ENCODE results near the gene PKIG.
"Not testable (repeated sequence)": the region's sequence is repeated elsewhere in the genome, so short reads cannot be mapped to it uniquely, and the experiment has no call there.

PKIG gene

DNA sequence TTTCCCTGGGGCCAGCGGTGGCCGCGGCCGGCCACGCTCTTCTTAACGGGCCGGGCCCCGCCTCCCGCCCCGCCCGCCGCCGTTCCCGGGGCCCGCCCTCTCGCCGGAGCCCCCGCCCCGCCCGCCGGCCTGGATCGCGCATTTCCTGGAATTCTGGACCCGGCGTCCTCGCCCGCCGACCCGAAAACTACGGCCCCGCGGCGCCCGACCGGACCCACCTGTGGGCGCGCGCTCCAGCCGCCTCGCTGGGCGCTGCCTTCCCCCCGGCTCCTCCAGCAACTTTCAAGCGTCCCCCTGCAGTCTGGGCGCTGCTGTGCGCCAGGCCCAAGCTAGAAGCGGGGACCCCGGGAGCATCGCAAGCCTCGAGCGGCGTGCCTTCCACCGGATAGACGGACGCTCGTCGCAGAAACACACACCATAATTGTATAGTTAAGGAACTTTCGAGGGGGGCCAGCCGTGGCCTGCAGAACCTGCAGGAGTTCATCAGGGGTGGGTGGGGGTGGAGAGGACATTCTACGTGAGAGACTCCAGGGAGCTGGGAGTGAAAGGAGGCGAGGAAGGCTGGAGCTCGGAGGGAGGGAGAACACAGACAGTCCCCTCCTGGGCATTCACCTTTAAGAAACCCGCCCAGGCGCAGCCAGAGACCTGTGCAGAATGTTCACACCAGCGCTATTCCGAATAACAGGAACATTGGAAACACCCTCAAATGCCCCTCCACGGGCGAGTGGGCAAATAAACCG lies 69.5 kb downstream of the PKIG start, which contains the start of gene ADA:
TSS of gene ADA (minus strand) at position 16 of the 740 bp plus-strand sequence. CDS start 92 bp downstream, outside the sequence.
- in situ Hi-C loops (cut with HindIII; ENCODE audit: low sequenced_read_pairs) = no loop called here

DNA sequence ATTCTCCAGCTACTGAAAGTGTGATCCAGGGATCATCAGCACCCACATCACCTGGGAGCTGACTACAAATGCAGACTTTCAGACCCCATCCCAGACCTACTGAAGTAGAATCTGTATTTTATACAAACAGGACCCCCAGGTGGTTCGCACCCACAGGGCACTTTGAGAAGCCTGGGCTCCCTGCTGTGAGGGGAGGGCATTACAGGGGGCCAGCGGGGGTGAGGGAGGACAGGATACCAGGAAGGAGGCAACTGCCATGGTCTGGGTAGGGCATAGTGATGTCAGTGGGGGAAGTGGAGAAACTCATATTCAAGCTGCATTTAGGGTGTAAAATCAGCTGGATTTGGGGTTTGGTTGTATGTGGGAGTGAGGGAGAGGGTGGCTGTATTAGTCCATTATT lies 71.2 kb downstream of the PKIG start:
- in situ Hi-C loops (cut with HindIII; ENCODE audit: low sequenced_read_pairs) = no loop called here

DNA sequence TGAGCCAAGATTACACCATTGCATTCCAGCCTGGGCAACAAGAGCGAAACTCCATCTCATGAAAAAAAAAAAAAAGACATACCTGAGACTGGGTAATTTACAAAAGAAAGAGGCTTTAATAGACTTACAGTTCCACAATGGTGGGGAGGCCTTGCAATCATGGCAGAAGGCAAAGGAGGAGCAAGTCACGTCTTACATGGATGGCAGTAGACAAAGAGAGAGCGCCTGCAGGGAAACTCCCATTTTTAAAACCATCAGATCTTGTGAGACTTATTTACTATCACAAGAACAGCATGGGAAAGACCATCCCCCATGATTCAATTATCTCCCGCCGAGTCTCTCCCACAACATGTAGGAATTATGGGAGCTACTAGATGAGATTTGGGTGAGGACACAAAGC lies 71.8 kb downstream of the PKIG start:
- in situ Hi-C loops (cut with HindIII; ENCODE audit: low sequenced_read_pairs) = not testable (repeated sequence)

DNA sequence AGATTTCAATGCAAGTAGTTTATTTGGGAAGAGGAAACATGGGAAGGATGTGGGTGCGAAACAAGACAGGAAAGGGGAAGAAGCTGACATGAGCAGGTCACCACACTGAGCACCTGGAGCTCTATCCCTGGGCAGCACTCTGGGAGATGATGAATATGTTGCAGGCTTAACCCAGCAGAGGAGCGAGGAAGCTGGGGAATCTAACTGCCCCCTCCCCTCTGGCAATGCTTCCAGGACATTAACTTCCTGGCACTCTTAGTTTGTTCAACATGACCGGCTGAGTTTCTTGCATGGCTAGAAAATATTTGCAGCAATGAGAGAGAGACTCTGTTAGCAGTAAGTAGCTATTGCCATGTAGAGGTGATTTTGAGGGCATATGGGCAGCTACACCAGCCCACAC lies 74.1 kb downstream of the PKIG start:
- in situ Hi-C loops (cut with HindIII; ENCODE audit: low sequenced_read_pairs) = no loop called here

DNA sequence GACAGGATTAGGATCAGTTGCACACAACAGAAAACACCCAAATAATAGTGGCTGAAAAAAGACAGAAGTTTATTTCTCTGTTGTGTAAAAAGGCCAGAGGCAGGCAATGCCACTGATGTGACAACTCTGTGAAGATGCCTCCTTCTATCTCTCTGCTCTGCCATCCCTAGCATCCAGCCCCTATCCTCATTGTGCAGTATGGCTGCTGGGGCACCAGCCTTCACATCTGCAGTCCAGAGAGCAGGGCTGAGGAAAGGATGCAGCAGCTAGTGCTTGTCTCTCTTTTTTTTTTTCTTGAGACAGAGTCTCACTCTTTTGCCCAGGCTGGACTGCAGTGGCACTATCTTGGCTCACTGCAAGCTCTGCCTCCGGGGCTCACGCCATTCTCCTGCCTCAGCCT lies 75.5 kb downstream of the PKIG start:
- in situ Hi-C loops (cut with HindIII; ENCODE audit: low sequenced_read_pairs) = no loop called here

DNA sequence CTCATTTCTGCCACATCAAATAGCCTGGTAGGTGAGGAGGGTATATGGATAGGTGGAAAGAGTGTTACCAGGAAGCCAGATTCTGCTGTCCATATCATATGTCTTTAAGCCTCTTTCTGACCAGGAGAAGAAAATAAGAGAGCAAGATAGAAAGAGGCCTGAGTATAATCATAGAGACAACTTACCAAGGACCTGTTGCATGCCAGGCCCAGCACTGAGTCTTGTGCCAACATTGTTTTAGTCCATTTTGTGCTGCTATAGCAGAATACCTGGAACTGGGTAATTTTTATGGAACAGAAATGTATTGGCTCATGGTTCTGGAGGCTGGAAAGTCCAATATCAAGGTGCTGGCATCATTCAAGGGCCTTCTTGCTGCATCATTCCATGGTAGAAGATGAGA lies 76.4 kb downstream of the PKIG start:
- in situ Hi-C loops (cut with HindIII; ENCODE audit: low sequenced_read_pairs) = no loop called here

DNA sequence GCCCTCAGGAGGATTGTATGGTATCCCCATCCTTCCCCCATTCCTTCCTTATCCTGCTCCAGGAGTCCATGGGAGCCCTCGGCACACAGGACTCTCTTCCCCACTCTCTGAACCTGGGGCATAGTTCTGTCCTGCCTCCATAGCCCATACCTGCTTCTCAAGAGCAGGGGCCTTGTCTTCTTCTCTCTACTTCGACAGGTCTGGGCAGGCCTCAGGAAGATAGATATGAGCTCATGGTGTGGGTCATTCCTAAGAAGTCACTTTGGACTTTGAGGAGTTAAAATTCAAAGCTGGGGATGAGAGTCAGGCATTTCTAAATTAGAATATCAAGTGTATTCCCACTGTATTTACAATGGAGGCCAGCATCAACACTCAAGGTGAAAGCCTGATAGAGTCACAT lies 77.6 kb downstream of the PKIG start:
- in situ Hi-C loops (cut with HindIII; ENCODE audit: low sequenced_read_pairs) = no loop called here

DNA sequence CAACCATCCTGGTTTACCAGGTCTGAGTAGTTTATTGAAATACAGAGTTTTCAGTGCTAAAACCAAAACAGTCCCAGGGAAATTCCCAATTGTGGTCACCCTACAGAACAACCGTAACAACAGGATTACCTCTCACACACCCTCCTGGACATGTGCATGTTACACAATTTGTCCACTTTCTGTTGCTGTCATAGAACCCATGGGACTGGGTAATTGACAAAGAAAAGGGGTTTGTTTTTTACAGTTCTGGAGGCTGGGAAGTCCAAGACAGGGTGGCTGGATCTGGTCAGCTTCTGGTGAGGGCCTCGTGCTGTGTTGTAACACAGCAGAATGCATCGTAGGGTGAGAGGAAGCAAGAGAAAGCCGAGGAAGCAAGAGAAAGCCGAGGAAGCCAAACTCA lies 78.2 kb downstream of the PKIG start:
- in situ Hi-C loops (cut with HindIII; ENCODE audit: low sequenced_read_pairs) = no loop called here

DNA sequence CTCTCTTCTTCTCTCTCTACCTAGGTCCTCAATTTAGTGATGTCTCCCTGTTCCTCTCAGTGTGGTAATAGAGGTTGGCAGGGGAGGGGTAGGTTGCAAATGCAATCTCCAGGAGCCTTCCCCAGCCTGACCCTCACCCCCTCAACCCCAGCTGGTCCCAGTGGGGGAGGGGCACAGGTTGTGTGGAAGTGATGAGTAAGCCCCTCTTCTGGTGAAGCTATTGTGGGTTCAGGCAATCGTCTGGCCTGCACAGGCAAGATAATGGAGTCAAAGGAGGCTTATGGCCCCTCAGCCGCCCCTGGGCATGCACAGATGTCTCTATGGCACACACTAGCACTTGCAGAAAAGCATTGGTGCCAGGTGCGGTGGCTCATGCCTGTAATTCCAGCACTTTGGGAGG lies 79.9 kb downstream of the PKIG start:
- in situ Hi-C loops (cut with HindIII; ENCODE audit: low sequenced_read_pairs) = no loop called here

DNA sequence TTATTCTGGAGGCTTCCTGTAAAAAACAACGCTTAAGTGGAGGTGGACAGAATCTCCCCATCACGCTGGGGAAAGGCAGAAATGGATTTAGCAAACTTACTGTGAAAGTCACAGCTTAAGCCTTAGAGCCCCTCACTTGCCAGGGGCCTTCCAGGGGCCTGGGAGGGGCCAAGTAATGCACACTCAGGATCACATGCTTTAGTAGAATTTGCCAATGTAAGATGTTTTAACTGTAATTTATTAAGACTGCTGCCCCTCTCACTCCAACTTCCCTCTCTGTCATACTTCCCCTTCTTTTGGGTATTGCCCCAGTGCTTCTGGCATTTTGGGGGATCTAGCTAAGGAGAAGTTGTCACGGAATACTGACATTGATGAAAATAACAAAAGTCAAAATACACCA lies 81.8 kb downstream of the PKIG start:
- in situ Hi-C loops (cut with HindIII; ENCODE audit: low sequenced_read_pairs) = no loop called here

DNA sequence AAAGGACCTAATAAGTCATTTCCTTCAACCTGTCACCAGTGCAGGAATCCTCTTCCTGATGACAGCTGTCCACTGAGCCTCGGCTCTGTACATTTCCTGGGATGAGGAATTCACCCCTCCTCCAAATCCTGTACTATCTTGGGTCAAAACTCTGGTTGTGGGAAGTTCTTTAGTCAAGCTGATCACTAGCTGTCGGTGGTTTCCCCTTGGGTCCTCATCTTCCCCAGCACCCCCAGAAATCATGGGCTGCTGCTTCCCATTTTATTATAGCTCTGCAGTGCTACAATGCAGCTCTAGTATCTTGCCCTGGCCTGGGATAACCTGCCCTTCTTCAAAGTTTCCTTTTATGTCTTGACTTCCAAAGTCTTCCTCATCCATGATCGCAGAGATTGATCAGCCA lies 83.7 kb downstream of the PKIG start:
- in situ Hi-C loops (cut with HindIII; ENCODE audit: low sequenced_read_pairs) = no loop called here
